MCF 10A (cell line): ENCODE measurements around the gene TEN1. TPM values are rescaled to one million over a fixed set of nuclear protein-coding genes. Genes with fewer than 3 reads are reported as not detected.

ENCODE experiments used
- BruUV-seq: library from RNA; stranded (reverse); fragments of 400-500 nt; replicated peaks from 2 replicates; lab custom pipeline; 2021; lab: Mats Ljungman, UMichigan
- CTCF ChIA-PET: fragments of 300-600 bp; sonication (Branson Sonifier 250); formaldehyde crosslinking; extraction: SDS; loops from one replicate; lab custom pipeline; 2021; ENCODE audit warnings: antibody characterized with exemption, inconsistent platforms; lab: Yijun Ruan, JAX
- POLR2A ChIA-PET: fragments of 300-600, 350-650 bp; sonication (Branson Sonifier 250); formaldehyde crosslinking; extraction: SDS; loops from one replicate; lab custom pipeline; 2020; ENCODE audit warnings: antibody characterized with exemption, inconsistent platforms; lab: Yijun Ruan, JAX
- DNase-seq: peaks from one replicate; pipeline ENCODE4 v3.0.0-alpha.2; 2018; ENCODE audit not compliant: unreplicated experiment
- H3K27ac Mint-ChIP-seq: one replicate; pipeline ENCODE4 v1.8.0; 2022; ENCODE audit warnings: mild to moderate bottlenecking, low read depth, mixed read lengths; ENCODE audit not compliant: unreplicated experiment
- H3K27me3 Mint-ChIP-seq: one replicate; pipeline ENCODE4 v1.8.0; 2022; ENCODE audit warnings: mixed read lengths; ENCODE audit not compliant: insufficient read depth, unreplicated experiment
- H3K36me3 Mint-ChIP-seq: one replicate; pipeline ENCODE4 v1.8.0; 2022; ENCODE audit warnings: mild to moderate bottlenecking, moderate library complexity, mixed read lengths; ENCODE audit not compliant: insufficient read depth, unreplicated experiment
- H3K4me1 Mint-ChIP-seq: one replicate; pipeline ENCODE4 v1.8.0; 2022; ENCODE audit warnings: mixed read lengths; ENCODE audit not compliant: insufficient read depth, unreplicated experiment
- H3K4me3 Mint-ChIP-seq: one replicate; pipeline ENCODE4 v1.8.0; 2022; ENCODE audit warnings: mild to moderate bottlenecking, moderate library complexity, mixed read lengths; ENCODE audit not compliant: unreplicated experiment
- H3K9me3 Mint-ChIP-seq: one replicate; pipeline ENCODE4 v1.8.0; 2022; ENCODE audit warnings: mixed read lengths; ENCODE audit not compliant: unreplicated experiment
- CTCF ChIP-seq: fragments of 200-600 bp; IDR thresholded peaks from one replicate; pipeline ENCODE4 v1.8.0; 2022; ENCODE audit warnings: antibody characterized with exemption, mild to moderate bottlenecking; ENCODE audit not compliant: unreplicated experiment
- intact Hi-C: fragments of 100-400 bp; cut with micrococcal nuclease; formaldehyde crosslinking; loops from 2 replicates; pipeline ENCODE4 v1.14.1; 2022
- total RNA-seq: library from RNA; stranded (reverse); gene quantifications from 2 replicates; pipeline ENCODE4 v1.2.3, GENCODE V29; 2022

The TEN1 gene
- total RNA-seq, 1 experiment from 2014 or later = 15.4 TPM

DNA sequence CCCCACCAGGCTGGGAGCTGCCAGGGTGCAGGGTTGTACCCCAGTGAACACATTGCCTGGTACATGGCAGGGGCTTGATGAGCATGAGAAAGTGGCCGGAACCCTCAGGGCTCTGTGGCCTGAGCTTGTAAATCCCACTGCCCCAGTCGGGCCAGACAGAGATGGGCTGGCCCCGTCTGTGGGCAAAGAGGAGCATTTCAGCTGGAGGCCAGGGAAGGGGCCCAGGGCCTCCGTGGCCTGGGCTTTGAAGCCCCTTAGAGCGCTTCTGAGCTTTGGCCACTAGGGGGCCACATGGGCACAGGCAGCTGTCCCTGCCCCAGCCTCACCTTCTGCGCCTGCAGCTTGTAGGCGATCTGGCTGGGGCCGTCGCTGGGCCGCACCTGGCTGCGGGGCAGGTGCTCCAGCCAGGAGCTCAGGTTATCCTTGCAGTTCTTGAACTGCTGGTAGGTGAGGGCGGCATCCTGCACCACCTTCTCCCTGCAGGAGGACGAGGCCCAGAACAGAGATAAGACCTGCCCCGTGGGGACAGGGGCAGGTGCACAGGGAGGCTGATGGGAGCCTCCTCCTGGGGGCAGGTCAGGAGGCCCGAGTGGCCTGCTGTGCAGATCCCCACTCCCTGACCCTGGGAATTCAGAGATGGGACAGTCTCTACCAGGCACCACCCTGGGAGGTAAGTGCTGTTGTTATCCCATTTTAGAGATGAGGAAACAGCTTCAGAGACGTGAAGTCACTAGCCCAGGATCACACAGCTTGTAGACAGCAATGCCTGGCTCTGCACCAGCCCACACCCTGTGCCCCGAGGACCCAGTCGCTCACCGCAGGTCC is 35.3 kb downstream of the TEN1 start:
- Mint-ChIP-seq H3K27ac (no peak overlapping the region), H3K4me1 (no peaks in the 10 kb centered on the region), H3K36me3 (peaks cover 20% of the 10 kb centered on the region), H3K4me3 (no peak overlapping the region), H3K9me3 (no peaks in the 10 kb centered on the region), H3K27me3 (no peaks in the 10 kb centered on the region)
- BruUV-seq = no TSS peak
- peak; percentile 63 for DNase-seq
- TF ChIP-seq CTCF = peak; percentile 95
- intact Hi-C loops = loop anchor here (1.0 to 5.0 kb wide), 4 partner anchors 58 to 265 kb away; partner anchors contain the start of genes GALR2 and SRP68
- CTCF ChIA-PET = interaction anchor here (0.5 to 3.1 kb wide), 44 partner anchors 9 to 589 kb away, joined by 3 to 19 read pairs (median 4); partner anchors contain the start of genes EXOC7 and FBF1
- POLR2A ChIA-PET = interaction anchor here (1.0 to 1.5 kb wide), 3 partner anchors 57 to 109 kb away, joined by 4 read pairs; partner anchors contain the start of genes MRPL38 and SRP68

- Mint-ChIP-seq H3K36me3 (peaks cover 19% of the 10 kb centered on the region), H3K27me3 (no peaks in the 10 kb centered on the region), H3K9me3 (no peaks in the 10 kb centered on the region), H3K4me1 (no peaks in the 10 kb centered on the region), H3K27ac (no peak overlapping the region), H3K4me3 (no peak overlapping the region)
- TF ChIP-seq CTCF = no peak
- CTCF ChIA-PET = interaction anchor here (0.5 to 3.1 kb wide), 28 partner anchors 9 to 589 kb away, joined by 3 to 19 read pairs (median 4); partner anchors contain the start of genes EXOC7 and FBF1
- POLR2A ChIA-PET = interaction anchor here (1.1 kb wide), 1 partner anchor 57 kb away, joined by 4 read pairs; the partner anchor contains the start of gene SRP68
- intact Hi-C loops = loop anchor here (1.0 to 5.0 kb wide), 4 partner anchors 57 to 264 kb away; partner anchors contain the start of genes GALR2 and SRP68
- BruUV-seq = no TSS peak
- DNase-seq = no peak
These were observed 35.9 kb downstream of the TEN1 start for GRCh38 chr17:76014925-76015261.

GRCh38 chr17:76017481-76018339 is 38.7 kb downstream of the TEN1 start:
- H3K4me1 Mint-ChIP-seq = no peaks in the 10 kb centered on the region
- H3K27me3 Mint-ChIP-seq = no peaks in the 10 kb centered on the region
- H3K27ac Mint-ChIP-seq = no peak overlapping the region
- TF ChIP-seq CTCF = no peak
- ChIA-PET CTCF (no interaction called here), POLR2A (interaction anchor here (1.3 kb wide), 1 partner anchor 9 kb away, joined by 3 read pairs; the partner anchor contains the start of gene EVPL)
- no TSS peak for BruUV-seq
- intact Hi-C loops = no loop called here
- H3K9me3 Mint-ChIP-seq = no peaks in the 10 kb centered on the region
- H3K36me3 Mint-ChIP-seq = peaks cover 8% of the 10 kb centered on the region
- no peak overlapping the region for H3K4me3 Mint-ChIP-seq
- DNase-seq = no peak
